Measurements from ENCODE around the gene TIAM2.

TIAM2 gene

DNA sequence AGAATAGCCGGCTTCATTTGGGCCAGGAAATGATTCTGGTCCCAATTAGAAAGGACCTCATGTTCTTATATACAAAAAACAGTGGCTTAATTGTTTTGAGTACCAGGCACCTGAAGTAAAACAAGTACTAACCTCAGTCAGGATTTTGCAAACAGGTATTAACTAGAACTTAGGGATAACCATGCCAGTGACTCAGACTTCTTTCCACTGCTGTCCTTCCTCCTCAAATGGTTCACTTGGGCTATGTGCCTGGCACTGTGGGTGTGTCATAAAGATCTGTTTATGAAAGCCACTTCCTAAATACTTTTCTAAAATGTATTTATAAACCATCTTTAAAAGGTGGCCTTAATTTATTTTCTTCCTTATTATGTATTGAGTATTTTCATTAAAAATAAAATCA, 279.4 kb downstream of the TIAM2 start:
- Histone ChIP-seq H3K79me1 (ENCODE audit: low read length) (peaks cover 3% of the 10 kb centered on the region), H3K36me3 (ENCODE audit: control insufficient read depth in 1 of 2, insufficient read depth in 2 of 2, low read length in 2 of 2) (peaks cover 2 to 4% of the 10 kb centered on the region in 2 experiments), H3K4me3 (ENCODE audit: low read depth, low read length) (no peak overlapping the region), H4K12ac (ENCODE audit: low read depth, low read length) (no peak overlapping the region), H2BK5ac (ENCODE audit: low read depth, low read length, poor library complexity) (no peak overlapping the region), H4K8ac (ENCODE audit: low read depth, low read length) (no peak overlapping the region), H3K14ac (ENCODE audit: low read length) (no peak overlapping the region), H3K23ac (ENCODE audit: low read length) (no peak overlapping the region), H2BK12ac (ENCODE audit: low read length) (no peak overlapping the region), H4K91ac (ENCODE audit: low read depth, low read length) (no peak overlapping the region), H3K18ac (ENCODE audit: low read length) (no peak overlapping the region), H3K4me2 (ENCODE audit: low read length) (no peak overlapping the region), H3K27me3 (ENCODE audit: insufficient read depth, low read length) (no peaks in the 10 kb centered on the region), H3K9me3 (ENCODE audit: insufficient read depth, low read depth, low read length) (peaks cover 2% of the 10 kb centered on the region), H3K9ac (ENCODE audit: low read length) (no peak overlapping the region), H2AK5ac (ENCODE audit: low read length) (no peak overlapping the region), H2AFZ (ENCODE audit: insufficient read depth, low read length, poor library complexity) (no peak overlapping the region), H3K79me2 (ENCODE audit: control insufficient read depth, insufficient read depth, low read length, poor library complexity) (peaks cover 2% of the 10 kb centered on the region), H3K27ac (ENCODE audit: low read depth, low read length) (no peak overlapping the region), H3K4me1 (ENCODE audit: control insufficient read depth in 1 of 2, insufficient read depth in 2 of 2, low read length in 2 of 2) (peaks cover 3% of the 10 kb centered on the region in 2 experiments), H2BK120ac (ENCODE audit: insufficient read depth, low read length, poor library complexity) (no peak overlapping the region), H3K4ac (ENCODE audit: low read depth, low read length) (no peak overlapping the region)
- WGBS (ENCODE audit: extremely low coverage, insufficient coverage, insufficient read length): no CpG with 5 or more reads among the region's 1 CpG
- no peak for DNase-seq

DNA sequence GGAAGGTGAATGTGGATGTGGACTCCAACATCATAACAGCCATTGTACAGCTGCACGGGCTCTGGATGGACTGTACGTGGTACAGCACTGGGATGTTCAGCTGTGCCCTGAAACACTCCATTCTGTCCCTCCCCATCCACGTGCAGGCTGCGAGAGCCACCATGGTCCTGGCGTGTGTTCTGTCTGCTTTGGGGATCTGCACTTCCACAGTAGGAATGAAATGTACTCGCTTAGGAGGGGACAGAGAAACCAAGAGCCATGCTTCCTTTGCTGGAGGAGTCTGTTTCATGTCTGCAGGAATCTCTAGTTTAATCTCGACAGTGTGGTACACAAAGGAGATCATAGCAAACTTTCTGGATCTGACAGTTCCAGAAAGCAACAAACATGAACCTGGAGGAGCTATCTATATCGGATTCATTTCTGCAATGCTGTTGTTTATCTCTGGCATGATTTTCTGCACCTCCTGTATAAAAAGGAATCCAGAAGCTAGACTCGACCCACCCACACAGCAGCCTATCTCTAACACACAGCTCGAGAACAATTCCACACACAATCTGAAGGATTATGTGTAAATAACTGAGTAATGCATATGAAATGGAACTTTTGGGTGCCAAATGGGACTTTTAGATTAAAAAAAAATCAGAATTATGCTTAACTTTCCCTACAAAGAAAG, 280.8 kb downstream of the TIAM2 start:
- Histone ChIP-seq H3K4ac (ENCODE audit: low read depth, low read length) (no peak overlapping the region), H3K18ac (ENCODE audit: low read length) (peak overlapping the region; percentile 61), H4K8ac (ENCODE audit: low read depth, low read length) (peak overlapping the region; percentile 36), H3K36me3 (ENCODE audit: control insufficient read depth in 1 of 2, insufficient read depth in 2 of 2, low read length in 2 of 2) (peaks cover 2 to 4% of the 10 kb centered on the region in 2 experiments), H3K9ac (ENCODE audit: low read length) (no peak overlapping the region), H3K27ac (ENCODE audit: low read depth, low read length) (peak overlapping the region; percentile 26), H3K4me2 (ENCODE audit: low read length) (no peak overlapping the region), H2BK5ac (ENCODE audit: low read depth, low read length, poor library complexity) (no peak overlapping the region), H2AK5ac (ENCODE audit: low read length) (peak overlapping the region; percentile 44), H2BK12ac (ENCODE audit: low read length) (no peak overlapping the region), H3K27me3 (ENCODE audit: insufficient read depth, low read length) (no peaks in the 10 kb centered on the region), H4K12ac (ENCODE audit: low read depth, low read length) (peak overlapping the region; percentile 23), H3K79me2 (ENCODE audit: control insufficient read depth, insufficient read depth, low read length, poor library complexity) (peaks cover 2% of the 10 kb centered on the region), H3K9me3 (ENCODE audit: insufficient read depth, low read depth, low read length) (peaks cover 2% of the 10 kb centered on the region), H3K14ac (ENCODE audit: low read length) (peak overlapping the region; percentile 41), H2BK120ac (ENCODE audit: insufficient read depth, low read length, poor library complexity) (no peak overlapping the region), H3K4me3 (ENCODE audit: low read depth, low read length) (no peak overlapping the region), H4K91ac (ENCODE audit: low read depth, low read length) (peak overlapping the region; percentile 57), H3K4me1 (ENCODE audit: control insufficient read depth in 1 of 2, insufficient read depth in 2 of 2, low read length in 2 of 2) (peaks cover 3% of the 10 kb centered on the region in 2 experiments), H2AFZ (ENCODE audit: insufficient read depth, low read length, poor library complexity) (peak overlapping the region; percentile 61), H3K79me1 (ENCODE audit: low read length) (peaks cover 3% of the 10 kb centered on the region), H3K23ac (ENCODE audit: low read length) (no peak overlapping the region)
- no CpG with 5 or more reads among the region's 10 CpGs for WGBS (ENCODE audit: extremely low coverage, insufficient coverage, insufficient read length)
- DNase-seq: no peak

DNA sequence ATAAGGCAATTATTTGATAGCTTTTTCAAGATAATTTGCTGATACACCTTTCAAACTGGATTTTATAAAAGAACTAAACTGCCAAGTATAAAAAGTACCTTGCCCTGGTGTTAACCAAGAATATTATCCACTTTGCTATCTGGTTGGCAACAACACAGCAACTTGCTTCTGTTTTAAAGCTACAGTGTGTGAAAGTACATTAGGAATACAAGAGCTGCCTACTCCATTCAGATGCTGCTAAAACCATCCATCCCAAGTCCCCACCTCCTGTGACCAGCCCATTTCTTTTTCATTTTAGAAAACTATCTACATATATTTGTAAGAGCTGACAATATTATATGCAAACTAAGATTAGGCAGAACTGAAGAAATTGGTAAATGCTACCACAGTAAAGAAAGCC, 281.5 kb downstream of the TIAM2 start:
- Histone ChIP-seq H3K18ac (ENCODE audit: low read length) (no peak overlapping the region), H3K9me3 (ENCODE audit: insufficient read depth, low read depth, low read length) (peaks cover 2% of the 10 kb centered on the region), H2AFZ (ENCODE audit: insufficient read depth, low read length, poor library complexity) (no peak overlapping the region), H4K91ac (ENCODE audit: low read depth, low read length) (no peak overlapping the region), H2BK120ac (ENCODE audit: insufficient read depth, low read length, poor library complexity) (no peak overlapping the region), H3K27me3 (ENCODE audit: insufficient read depth, low read length) (no peaks in the 10 kb centered on the region), H3K14ac (ENCODE audit: low read length) (no peak overlapping the region), H4K8ac (ENCODE audit: low read depth, low read length) (no peak overlapping the region), H3K9ac (ENCODE audit: low read length) (no peak overlapping the region), H3K4me1 (ENCODE audit: control insufficient read depth in 1 of 2, insufficient read depth in 2 of 2, low read length in 2 of 2) (peaks cover 3% of the 10 kb centered on the region in 2 experiments), H3K4ac (ENCODE audit: low read depth, low read length) (no peak overlapping the region), H3K36me3 (ENCODE audit: control insufficient read depth in 1 of 2, insufficient read depth in 2 of 2, low read length in 2 of 2) (peaks cover 2 to 4% of the 10 kb centered on the region in 2 experiments), H3K79me1 (ENCODE audit: low read length) (peaks cover 3% of the 10 kb centered on the region), H3K27ac (ENCODE audit: low read depth, low read length) (no peak overlapping the region), H3K79me2 (ENCODE audit: control insufficient read depth, insufficient read depth, low read length, poor library complexity) (peaks cover 2% of the 10 kb centered on the region), H2BK12ac (ENCODE audit: low read length) (no peak overlapping the region), H3K4me2 (ENCODE audit: low read length) (no peak overlapping the region), H4K12ac (ENCODE audit: low read depth, low read length) (no peak overlapping the region), H2BK5ac (ENCODE audit: low read depth, low read length, poor library complexity) (no peak overlapping the region), H3K23ac (ENCODE audit: low read length) (no peak overlapping the region), H2AK5ac (ENCODE audit: low read length) (no peak overlapping the region), H3K4me3 (ENCODE audit: low read depth, low read length) (no peak overlapping the region)
- no peak for DNase-seq

DNA sequence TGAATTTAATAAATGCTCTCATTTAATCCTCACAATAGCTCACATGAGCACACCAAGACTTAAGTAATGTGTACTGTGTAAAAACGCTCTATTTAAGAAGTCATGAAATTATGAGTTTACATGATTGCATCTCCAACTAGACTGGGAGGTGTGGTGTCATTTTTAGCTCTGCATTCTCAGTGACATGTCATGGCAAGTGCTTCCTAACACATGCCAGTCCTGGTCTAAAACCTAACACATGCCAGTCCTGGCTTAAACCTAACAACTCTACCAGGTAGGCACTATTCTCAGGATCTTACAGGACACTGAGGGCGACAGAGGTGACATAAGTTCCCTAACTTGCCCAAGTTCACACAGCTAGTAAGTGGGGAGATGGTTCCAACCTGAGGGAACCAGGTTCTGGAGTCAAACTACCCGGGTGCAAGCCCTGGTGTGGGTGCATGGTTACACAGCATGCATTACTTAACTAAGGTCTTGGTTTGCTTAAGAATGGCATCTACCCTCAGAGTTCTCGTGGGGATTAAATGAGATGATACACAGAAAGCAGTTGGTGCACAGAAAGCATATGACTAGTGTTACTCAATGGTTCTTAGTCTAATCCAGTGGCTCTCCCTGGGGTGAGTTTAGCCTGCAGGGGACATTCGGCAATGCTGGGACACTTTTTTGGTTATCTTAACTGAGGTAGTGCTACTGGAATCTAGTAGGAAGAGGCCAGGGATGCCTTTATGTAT, 283.4 kb downstream of the TIAM2 start:
- no peak overlapping the region for H3K9ac ChIP-seq (ENCODE audit: low read length)
- H3K23ac ChIP-seq (ENCODE audit: low read length): no peak overlapping the region
- H2AK5ac ChIP-seq (ENCODE audit: low read length): no peak overlapping the region
- H3K4me1 ChIP-seq (ENCODE audit: control insufficient read depth in 1 of 2, insufficient read depth in 2 of 2, low read length in 2 of 2): peaks cover 3% of the 10 kb centered on the region in 2 experiments
- no peak overlapping the region for H3K4ac ChIP-seq (ENCODE audit: low read depth, low read length)
- peaks cover 2 to 4% of the 10 kb centered on the region in 2 experiments for H3K36me3 ChIP-seq (ENCODE audit: control insufficient read depth in 1 of 2, insufficient read depth in 2 of 2, low read length in 2 of 2)
- H3K9me3 ChIP-seq (ENCODE audit: insufficient read depth, low read depth, low read length): peaks cover 2% of the 10 kb centered on the region
- H3K79me1 ChIP-seq (ENCODE audit: low read length): peaks cover 3% of the 10 kb centered on the region
- H2BK5ac ChIP-seq (ENCODE audit: low read depth, low read length, poor library complexity): no peak overlapping the region
- H3K14ac ChIP-seq (ENCODE audit: low read length): no peak overlapping the region
- H4K8ac ChIP-seq (ENCODE audit: low read depth, low read length): no peak overlapping the region
- no peak overlapping the region for H2BK120ac ChIP-seq (ENCODE audit: insufficient read depth, low read length, poor library complexity)
- no peak overlapping the region for H3K18ac ChIP-seq (ENCODE audit: low read length)
- WGBS (ENCODE audit: extremely low coverage, insufficient coverage, insufficient read length): no CpG with 5 or more reads among the region's 5 CpGs
- H3K27me3 ChIP-seq (ENCODE audit: insufficient read depth, low read length): no peaks in the 10 kb centered on the region
- peak overlapping the region; percentile 18 for H4K12ac ChIP-seq (ENCODE audit: low read depth, low read length)
- no peak overlapping the region for H3K4me3 ChIP-seq (ENCODE audit: low read depth, low read length)
- no peak overlapping the region for H4K91ac ChIP-seq (ENCODE audit: low read depth, low read length)
- H3K27ac ChIP-seq (ENCODE audit: low read depth, low read length): no peak overlapping the region
- no peak for DNase-seq
- H2AFZ ChIP-seq (ENCODE audit: insufficient read depth, low read length, poor library complexity): no peak overlapping the region
- H2BK12ac ChIP-seq (ENCODE audit: low read length): no peak overlapping the region
- H3K4me2 ChIP-seq (ENCODE audit: low read length): no peak overlapping the region
- H3K79me2 ChIP-seq (ENCODE audit: control insufficient read depth, insufficient read depth, low read length, poor library complexity): peaks cover 2% of the 10 kb centered on the region

All from trophoblast cell (in vitro differentiated cells and primary cell).